Measurements from ENCODE around the gene SMAD2. TPM values are rescaled to one million over a fixed set of nuclear protein-coding genes. Genes with fewer than 3 reads are reported as not detected.
A peak's percentile ranks its signal among the peaks of the same experiment; 100 is the strongest.

Gene SMAD2
- total and polyA plus RNA-seq, 2 experiments from 2014 or later: 58.5 to 108 TPM

DNA sequence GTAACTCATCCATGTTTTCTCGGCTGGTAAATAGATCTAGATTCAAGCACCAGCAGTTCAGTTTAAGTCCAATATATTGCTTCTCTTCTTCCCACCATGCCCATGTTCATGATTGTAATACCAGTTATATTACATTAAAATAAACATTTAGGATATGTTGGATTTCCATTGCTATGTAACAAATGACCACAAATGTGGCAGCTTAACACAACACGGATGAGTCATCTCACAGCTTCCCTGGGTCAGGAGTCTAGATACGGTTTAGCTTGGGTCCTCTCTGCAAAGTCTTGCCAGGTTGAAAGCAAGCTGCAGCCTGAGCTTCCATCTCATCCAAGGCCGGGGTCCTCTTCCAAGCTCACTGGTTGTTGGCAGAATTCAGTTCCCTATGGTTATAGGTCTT is 39.4 kb upstream of the SMAD2 start:
- H3K79me2 ChIP-seq: no peaks in the 10 kb centered on the region
- H3K4me1 ChIP-seq (ENCODE audit: insufficient read depth): peaks cover 6% of the 10 kb centered on the region
- H4K20me1 ChIP-seq (ENCODE audit: insufficient read depth, poor library complexity, severe bottlenecking): no peaks in the 10 kb centered on the region
- no peaks in the 10 kb centered on the region for H3K27me3 ChIP-seq
- no peaks in the 10 kb centered on the region for H3K9me3 ChIP-seq (ENCODE audit: low read depth)
- TF ChIP-seq, protein P1, sequence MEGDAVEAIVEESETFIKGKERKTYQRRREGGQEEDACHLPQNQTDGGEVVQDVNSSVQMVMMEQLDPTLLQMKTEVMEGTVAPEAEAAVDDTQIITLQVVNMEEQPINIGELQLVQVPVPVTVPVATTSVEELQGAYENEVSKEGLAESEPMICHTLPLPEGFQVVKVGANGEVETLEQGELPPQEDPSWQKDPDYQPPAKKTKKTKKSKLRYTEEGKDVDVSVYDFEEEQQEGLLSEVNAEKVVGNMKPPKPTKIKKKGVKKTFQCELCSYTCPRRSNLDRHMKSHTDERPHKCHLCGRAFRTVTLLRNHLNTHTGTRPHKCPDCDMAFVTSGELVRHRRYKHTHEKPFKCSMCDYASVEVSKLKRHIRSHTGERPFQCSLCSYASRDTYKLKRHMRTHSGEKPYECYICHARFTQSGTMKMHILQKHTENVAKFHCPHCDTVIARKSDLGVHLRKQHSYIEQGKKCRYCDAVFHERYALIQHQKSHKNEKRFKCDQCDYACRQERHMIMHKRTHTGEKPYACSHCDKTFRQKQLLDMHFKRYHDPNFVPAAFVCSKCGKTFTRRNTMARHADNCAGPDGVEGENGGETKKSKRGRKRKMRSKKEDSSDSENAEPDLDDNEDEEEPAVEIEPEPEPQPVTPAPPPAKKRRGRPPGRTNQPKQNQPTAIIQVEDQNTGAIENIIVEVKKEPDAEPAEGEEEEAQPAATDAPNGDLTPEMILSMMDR (IDR thresholded peaks at IDR 0.05; ENCODE audit: poor library complexity): no peak
- TF ChIP-seq EZH2phosphoT487 (IDR thresholded peaks at IDR 0.05; ENCODE audit: low read depth, severe bottlenecking, unreplicated experiment) (no peak), EZH2 (IDR thresholded peaks at IDR 0.05; ENCODE audit: borderline replicate concordance) (no peak)
- no peaks in the 10 kb centered on the region for H3K9me2 ChIP-seq (replicated peaks; ENCODE audit: insufficient read depth)
- no peak for DNase-seq (ENCODE audit: low spot score)
- no peak overlapping the region for H3K27ac ChIP-seq
- no peak overlapping the region for H3K4me2 ChIP-seq
- WGBS (ENCODE audit: low lambda C conversion rate, missing lambda C conversion rate): 84% methylated on average over 4 of the region's 4 CpGs
- H2AFZ ChIP-seq: no peak overlapping the region
- H3K36me3 ChIP-seq (replicated peaks; ENCODE audit: insufficient read depth, low read depth): no peaks in the 10 kb centered on the region
- no peak overlapping the region for H3K4me3 ChIP-seq

DNA sequence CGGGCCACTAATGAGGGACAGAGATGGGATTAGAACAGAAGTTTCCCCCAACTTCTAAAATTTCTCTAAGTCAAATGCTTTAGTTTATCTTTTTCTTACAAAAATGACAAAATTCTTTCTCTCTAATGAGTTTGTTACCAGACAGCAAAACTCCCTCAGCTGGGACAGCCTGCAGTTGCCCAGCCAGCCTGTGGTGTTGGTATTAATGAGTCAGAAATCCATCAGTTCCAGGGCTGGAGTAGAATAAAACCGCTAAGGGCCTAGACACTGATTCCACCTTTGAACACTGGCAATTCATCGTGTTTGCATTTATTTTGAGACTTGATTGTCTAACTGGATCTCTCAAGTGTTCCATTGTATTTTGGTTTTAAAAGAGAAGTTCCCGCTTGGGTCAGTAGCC is 38.3 kb upstream of the SMAD2 start:
- no peaks in the 10 kb centered on the region for H4K20me1 ChIP-seq (ENCODE audit: insufficient read depth, poor library complexity, severe bottlenecking)
- no peaks in the 10 kb centered on the region for H3K9me3 ChIP-seq (ENCODE audit: low read depth)
- H3K4me3 ChIP-seq: no peak overlapping the region
- H3K27ac ChIP-seq: no peak overlapping the region
- no peaks in the 10 kb centered on the region for H3K9me2 ChIP-seq (replicated peaks; ENCODE audit: insufficient read depth)
- no peaks in the 10 kb centered on the region for H3K79me2 ChIP-seq
- H3K4me2 ChIP-seq: no peak overlapping the region
- WGBS (ENCODE audit: low lambda C conversion rate, missing lambda C conversion rate): 76% methylated on average over 4 of the region's 4 CpGs
- H3K36me3 ChIP-seq (replicated peaks; ENCODE audit: insufficient read depth, low read depth): no peaks in the 10 kb centered on the region
- H2AFZ ChIP-seq: no peak overlapping the region
- H3K27me3 ChIP-seq: no peaks in the 10 kb centered on the region
- no peak for DNase-seq (ENCODE audit: low spot score)
- TF ChIP-seq EZH2 (IDR thresholded peaks at IDR 0.05; ENCODE audit: borderline replicate concordance) (no peak), EZH2phosphoT487 (IDR thresholded peaks at IDR 0.05; ENCODE audit: low read depth, severe bottlenecking, unreplicated experiment) (no peak)
- TF ChIP-seq, protein P1 (IDR thresholded peaks at IDR 0.05; ENCODE audit: poor library complexity): no peak
- peaks cover 6% of the 10 kb centered on the region for H3K4me1 ChIP-seq (ENCODE audit: insufficient read depth)

DNA sequence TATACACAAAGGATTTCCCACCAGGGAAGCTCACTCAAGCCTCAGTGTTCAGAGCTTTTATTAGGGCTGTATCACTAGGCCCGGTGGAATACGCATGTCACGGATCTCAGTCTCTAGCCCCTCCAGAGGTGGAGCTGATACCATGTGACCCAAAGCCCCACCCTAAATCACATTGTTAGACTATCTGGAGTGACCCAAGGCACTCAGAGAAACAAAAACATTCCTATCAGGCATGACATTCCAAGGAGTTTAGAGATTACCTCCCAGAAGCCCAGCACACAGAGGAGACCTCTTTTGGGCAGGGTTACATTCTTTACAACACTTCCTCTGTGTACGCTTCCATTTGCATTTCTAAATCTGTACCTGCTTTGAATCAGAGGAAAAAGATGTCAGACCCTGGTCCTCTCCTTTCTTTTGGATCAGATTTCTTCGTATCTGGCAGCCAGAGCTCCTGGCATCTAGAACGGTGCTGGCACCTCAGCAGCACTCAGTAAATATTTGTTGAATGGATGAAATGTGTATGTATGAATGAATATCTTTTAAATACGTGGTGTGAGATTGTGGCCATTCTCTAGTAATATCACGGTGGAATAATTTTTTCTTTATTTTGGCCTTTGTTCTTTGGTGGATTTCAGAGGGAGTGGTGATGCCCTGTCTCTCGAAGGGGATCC is 37.7 kb upstream of the SMAD2 start:
- H4K20me1 ChIP-seq (ENCODE audit: insufficient read depth, poor library complexity, severe bottlenecking): no peaks in the 10 kb centered on the region
- H2AFZ ChIP-seq: peak overlapping the region; percentile 26

More for the DNA sequence above, 37.7 kb upstream of the SMAD2 start:
- H3K4me2 ChIP-seq: peak overlapping the region; percentile 4
- peaks cover 6% of the 10 kb centered on the region for H3K4me1 ChIP-seq (ENCODE audit: insufficient read depth)
- H3K27ac ChIP-seq: peak overlapping the region; percentile 11
- TF ChIP-seq, protein P1 (IDR thresholded peaks at IDR 0.05; ENCODE audit: poor library complexity): no peak
- TF ChIP-seq EZH2 (IDR thresholded peaks at IDR 0.05; ENCODE audit: borderline replicate concordance) (no peak), EZH2phosphoT487 (IDR thresholded peaks at IDR 0.05; ENCODE audit: low read depth, severe bottlenecking, unreplicated experiment) (no peak)
- DNase-seq (ENCODE audit: low spot score): no peak
- H3K27me3 ChIP-seq: no peaks in the 10 kb centered on the region
- no peaks in the 10 kb centered on the region for H3K9me3 ChIP-seq (ENCODE audit: low read depth)
- no peak overlapping the region for H3K4me3 ChIP-seq
- WGBS (ENCODE audit: low lambda C conversion rate, missing lambda C conversion rate): 46% methylated on average over 9 of the region's 9 CpGs
- no peaks in the 10 kb centered on the region for H3K79me2 ChIP-seq
- H3K9me2 ChIP-seq (replicated peaks; ENCODE audit: insufficient read depth): no peaks in the 10 kb centered on the region
- no peaks in the 10 kb centered on the region for H3K36me3 ChIP-seq (replicated peaks; ENCODE audit: insufficient read depth, low read depth)
